Measurements from ENCODE around the gene HOXD9.

GRCh38 chr2:176156807-176157498, 34.4 kb downstream of the HOXD9 start, which contains the start of gene HOXD3:
- TF ChIP-seq CTCF (IDR thresholded peaks at IDR 0.05) (no peak), POLR2A (IDR thresholded peaks at IDR 0.05) (no peak)
